RPMI8226 (cell line): ENCODE results near the gene YBX1.
"Not testable (repeated sequence)": the region's sequence is repeated elsewhere in the genome, so short reads cannot be mapped to it uniquely, and the experiment has no call there.

Experiments
- DNase-seq: peaks from one replicate; pipeline ENCODE4 v3.0.0-alpha.2; 2015

The YBX1 gene

GRCh38 chr1:42690477-42691156 lies 8.4 kb downstream of the YBX1 start:
- DNase-seq, result no peak

- no peak for DNase-seq
These were observed 8.9 kb downstream of the YBX1 start for GRCh38 chr1:42691157-42691498.

- DNase-seq, result no peak
These were observed 10.2 kb downstream of the YBX1 start for GRCh38 chr1:42692461-42692860.

GRCh38 chr1:42692911-42693310 lies 10.7 kb downstream of the YBX1 start:
- no peak for DNase-seq

GRCh38 chr1:42698081-42698813 lies 16.0 kb downstream of the YBX1 start:
- no peak for DNase-seq

- DNase-seq, result no peak
These were observed 17.8 kb downstream of the YBX1 start for GRCh38 chr1:42700006-42700405.

- DNase-seq, result no peak
These were observed 21.8 kb downstream of the YBX1 start for GRCh38 chr1:42703888-42704464.

GRCh38 chr1:42712808-42713207 lies 30.6 kb downstream of the YBX1 start:
- DNase-seq, result not testable (repeated sequence)

GRCh38 chr1:42713293-42713692 lies 31.1 kb downstream of the YBX1 start:
- no peak for DNase-seq

GRCh38 chr1:42714441-42714840 lies 32.2 kb downstream of the YBX1 start:
- DNase-seq, result not testable (repeated sequence)

GRCh38 chr1:42720868-42721267 lies 38.6 kb downstream of the YBX1 start:
- DNase-seq, result no peak

GRCh38 chr1:42721926-42722325 lies 39.7 kb downstream of the YBX1 start:
- no peak for DNase-seq

- not testable (repeated sequence) for DNase-seq
These were observed 40.2 kb downstream of the YBX1 start for GRCh38 chr1:42722403-42722802.

GRCh38 chr1:42723511-42723910 lies 41.3 kb downstream of the YBX1 start:
- DNase-seq, result no peak

- not testable (repeated sequence) for DNase-seq
These were observed 43.6 kb downstream of the YBX1 start for GRCh38 chr1:42725820-42726219.

- DNase-seq, result no peak
These were observed 47.8 kb downstream of the YBX1 start for GRCh38 chr1:42730002-42730401.

GRCh38 chr1:42730988-42731387 lies 48.8 kb downstream of the YBX1 start:
- peak; percentile 72 for DNase-seq

GRCh38 chr1:42731585-42731984 lies 49.4 kb downstream of the YBX1 start:
- DNase-seq, result no peak

- no peak for DNase-seq
These were observed 50.0 kb downstream of the YBX1 start for GRCh38 chr1:42732126-42732680.

- no peak for DNase-seq
These were observed 51.4 kb downstream of the YBX1 start for GRCh38 chr1:42733415-42734200.

- DNase-seq, result no peak
These were observed 52.2 kb downstream of the YBX1 start for GRCh38 chr1:42734201-42735035.

GRCh38 chr1:42735056-42735455 lies 52.8 kb downstream of the YBX1 start:
- DNase-seq, result no peak
